Uterus (tissue), 4 donors: ENCODE data around the gene LNP1. TPM values are rescaled to one million over a fixed set of nuclear protein-coding genes. Genes with fewer than 3 reads are reported as not detected.
"Not testable (repeated sequence)": the region's sequence is repeated elsewhere in the genome, so short reads cannot be mapped to it uniquely, and the experiment has no call there.

Experiments used
- DNase-seq, 2 donors: peaks; one replicate each; pipeline ENCODE4 v3.0.0-alpha.2; 2019 to 2020
- H3K27ac ChIP-seq, 2 donors: fragments of 200-600 bp; sonication (generic); 1 replicate in 1 of 2; 2 replicates in 1 of 2; pipeline ENCODE4 v1.5.1; 2016 to 2018
- H3K27me3 ChIP-seq, 2 donors: fragments of 200-600 bp; sonication (generic); one replicate each; pipeline ENCODE4 v1.5.1; 2018 to 2019; ENCODE audit warnings: control low read depth in 1 of 2
- H3K36me3 ChIP-seq, 2 donors: fragments of 200-600 bp; sonication (generic); one replicate each; pipeline ENCODE4 v1.5.1; 2019; ENCODE audit warnings: control low read depth in 1 of 2
- H3K4me1 ChIP-seq, 2 donors: fragments of 200-600 bp; sonication (generic); one replicate each; pipeline ENCODE4 v1.5.1; 2018 to 2019; ENCODE audit warnings: control low read depth in 1 of 2
- H3K4me3 ChIP-seq, 2 donors: fragments of 200-600 bp; sonication (generic); 1 replicate in 1 of 2; 2 replicates in 1 of 2; pipeline ENCODE4 v1.5.1; 2018 to 2019; ENCODE audit warnings: mild to moderate bottlenecking in 1 of 2
- H3K9me3 ChIP-seq, 2 donors: fragments of 200-600 bp; sonication (generic); one replicate each; pipeline ENCODE4 v1.5.1; 2019; ENCODE audit warnings: control low read depth in 1 of 2
- POLR2A ChIP-seq, 2 donors: fragments of 450-650 bp; IDR thresholded peaks; one replicate each; pipeline ENCODE4 v1.6.1; 2016; ENCODE audit warnings: antibody characterized with exemption in 2 of 2, mild to moderate bottlenecking in 1 of 2, moderate library complexity in 1 of 2
- intact Hi-C: fragments of 100-400 bp; cut with DNase I; formaldehyde crosslinking; loops from one replicate; pipeline ENCODE4 v1.15.1; 2023; ENCODE audit warnings: low total_unique reads
- total RNA-seq, 4 donors: library from RNA; depleted of rRNA in 3 of 4; stranded (reverse); fragments of >200 nt in 3 of 4; gene quantifications; one replicate each; pipeline versions ENCODE4 v1.1.0 to v1.2.4, GENCODE V29; 2014 to 2023
- TF ChIP-seq, protein P1 (sequence below), 4 experiments: fragments of 200-600 bp in 2 of 4; fragments of 450-650 bp in 2 of 4; sonication (generic) in 2 of 4; IDR thresholded peaks; one replicate each; pipeline ENCODE4 v1.5.1; 2016 to 2019; ENCODE audit warnings: antibody characterized with exemption in 4 of 4, mild to moderate bottlenecking in 2 of 4, moderate library complexity in 1 of 4
- donor health status: DM: yes; HTN: yes; CAD: no.

Gene LNP1
- total RNA-seq, 4 donors from 2014 or later, result 1.3 to 12.9 (median 4.4) TPM; not detected in 1

DNA sequence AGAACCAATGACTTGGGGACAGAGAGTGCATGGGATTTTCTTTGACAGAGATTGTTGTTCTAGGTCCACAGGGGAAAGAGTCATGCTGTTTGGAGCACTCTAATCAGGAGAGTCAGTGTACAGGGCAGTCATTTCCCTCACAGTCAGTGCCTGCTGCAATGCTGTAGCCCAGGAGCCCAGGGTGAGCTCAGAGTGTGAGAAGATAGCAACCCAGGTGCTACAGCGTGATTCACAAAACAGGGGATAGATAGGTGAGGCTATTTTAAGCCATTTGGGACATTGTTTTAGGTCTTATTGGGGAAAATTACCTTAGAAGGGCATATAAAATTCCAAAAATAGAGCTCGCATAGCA is 37.3 kb downstream of the LNP1 start:
- no peak overlapping the region for H3K27ac ChIP-seq
- no peaks in the 10 kb centered on the region for H3K27me3 ChIP-seq
- intact Hi-C loops, result no loop called here
- H3K9me3 ChIP-seq, result no peaks in the 10 kb centered on the region
- no peak for TF ChIP-seq POLR2A (IDR thresholded peaks at IDR 0.05)
- TF ChIP-seq, protein P1, sequence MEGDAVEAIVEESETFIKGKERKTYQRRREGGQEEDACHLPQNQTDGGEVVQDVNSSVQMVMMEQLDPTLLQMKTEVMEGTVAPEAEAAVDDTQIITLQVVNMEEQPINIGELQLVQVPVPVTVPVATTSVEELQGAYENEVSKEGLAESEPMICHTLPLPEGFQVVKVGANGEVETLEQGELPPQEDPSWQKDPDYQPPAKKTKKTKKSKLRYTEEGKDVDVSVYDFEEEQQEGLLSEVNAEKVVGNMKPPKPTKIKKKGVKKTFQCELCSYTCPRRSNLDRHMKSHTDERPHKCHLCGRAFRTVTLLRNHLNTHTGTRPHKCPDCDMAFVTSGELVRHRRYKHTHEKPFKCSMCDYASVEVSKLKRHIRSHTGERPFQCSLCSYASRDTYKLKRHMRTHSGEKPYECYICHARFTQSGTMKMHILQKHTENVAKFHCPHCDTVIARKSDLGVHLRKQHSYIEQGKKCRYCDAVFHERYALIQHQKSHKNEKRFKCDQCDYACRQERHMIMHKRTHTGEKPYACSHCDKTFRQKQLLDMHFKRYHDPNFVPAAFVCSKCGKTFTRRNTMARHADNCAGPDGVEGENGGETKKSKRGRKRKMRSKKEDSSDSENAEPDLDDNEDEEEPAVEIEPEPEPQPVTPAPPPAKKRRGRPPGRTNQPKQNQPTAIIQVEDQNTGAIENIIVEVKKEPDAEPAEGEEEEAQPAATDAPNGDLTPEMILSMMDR (IDR thresholded peaks at IDR 0.05), result no peak
- no peak for DNase-seq
- H3K36me3 ChIP-seq, result no peaks in the 10 kb centered on the region
- no peaks in the 10 kb centered on the region for H3K4me1 ChIP-seq
- no peak overlapping the region for H3K4me3 ChIP-seq

DNA sequence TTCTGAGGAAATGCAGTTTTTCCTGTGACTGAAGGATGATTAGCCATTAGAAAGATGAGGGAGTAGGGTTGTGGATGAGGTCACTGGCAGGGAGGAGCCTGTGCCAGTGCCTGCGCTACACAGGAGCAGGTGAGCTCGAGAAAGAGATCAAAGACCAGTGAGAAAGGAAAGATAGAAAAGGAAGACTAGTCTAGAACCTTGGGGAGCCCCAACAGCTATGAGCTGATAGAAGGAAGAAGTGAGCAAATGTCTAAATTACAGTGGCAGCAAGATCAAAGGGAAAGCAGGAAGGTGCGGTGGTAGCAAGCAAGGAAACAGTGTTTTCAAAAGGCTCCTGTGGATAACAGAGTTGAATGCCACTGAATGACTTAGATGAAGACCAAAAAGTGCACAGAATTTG is 39.6 kb downstream of the LNP1 start:
- intact Hi-C loops, result no loop called here
- TF ChIP-seq, protein P1 (IDR thresholded peaks at IDR 0.05), result no peak
- TF ChIP-seq POLR2A (IDR thresholded peaks at IDR 0.05), result no peak
- Histone ChIP-seq H3K27ac (no peak overlapping the region), H3K4me1 (no peaks in the 10 kb centered on the region), H3K4me3 (no peak overlapping the region), H3K36me3 (no peaks in the 10 kb centered on the region), H3K9me3 (no peaks in the 10 kb centered on the region), H3K27me3 (no peaks in the 10 kb centered on the region)
- no peak for DNase-seq

DNA sequence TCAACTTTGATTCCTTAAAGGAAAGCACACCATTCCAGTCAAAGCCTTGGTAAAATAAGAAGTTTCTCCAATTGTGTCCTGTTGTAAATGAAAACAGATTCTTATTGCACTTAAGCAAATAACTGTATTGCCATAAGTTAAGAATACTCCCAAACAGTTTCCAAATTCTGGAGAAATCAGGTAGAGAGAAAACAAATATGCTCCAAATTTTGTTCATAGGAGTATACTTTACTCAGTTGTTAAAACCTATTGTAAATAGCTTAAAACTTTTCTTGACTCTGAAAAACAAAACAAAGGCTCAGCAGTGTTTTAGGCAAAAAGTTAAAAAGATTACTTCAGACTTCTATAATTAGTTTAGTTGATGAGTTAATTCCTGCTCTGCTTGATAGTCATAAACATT is 42.4 kb downstream of the LNP1 start:
- intact Hi-C loops, result no loop called here
- Histone ChIP-seq H3K36me3 (no peaks in the 10 kb centered on the region), H3K27me3 (no peaks in the 10 kb centered on the region), H3K9me3 (no peaks in the 10 kb centered on the region), H3K4me3 (no peak overlapping the region), H3K27ac (no peak overlapping the region), H3K4me1 (no peaks in the 10 kb centered on the region)
- no peak for DNase-seq
- TF ChIP-seq, protein P1 (IDR thresholded peaks at IDR 0.05), result no peak
- TF ChIP-seq POLR2A (IDR thresholded peaks at IDR 0.05), result no peak

DNA sequence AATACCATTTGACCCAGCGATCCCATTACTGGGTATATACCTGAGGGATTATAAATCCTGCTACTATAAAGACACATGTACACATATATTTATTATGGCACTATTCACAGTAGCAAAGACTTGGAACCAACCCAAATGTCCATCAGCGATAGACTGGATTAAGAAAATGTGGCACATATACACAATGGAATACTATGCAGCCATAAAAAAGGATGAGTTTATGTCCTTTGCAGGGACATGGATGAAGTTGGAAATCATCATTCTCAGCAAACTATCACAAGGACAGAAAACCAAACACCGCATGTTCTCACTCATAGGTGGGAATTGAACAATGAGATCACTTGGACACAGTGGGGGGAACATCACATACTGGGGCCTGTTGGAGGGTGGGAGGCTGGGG is 45.7 kb downstream of the LNP1 start:
- H3K27me3 ChIP-seq, H3K4me1 ChIP-seq, intact Hi-C loops, DNase-seq, H3K36me3 ChIP-seq, H3K4me3 ChIP-seq, H3K9me3 ChIP-seq, H3K27ac ChIP-seq: not testable (repeated sequence)

DNA sequence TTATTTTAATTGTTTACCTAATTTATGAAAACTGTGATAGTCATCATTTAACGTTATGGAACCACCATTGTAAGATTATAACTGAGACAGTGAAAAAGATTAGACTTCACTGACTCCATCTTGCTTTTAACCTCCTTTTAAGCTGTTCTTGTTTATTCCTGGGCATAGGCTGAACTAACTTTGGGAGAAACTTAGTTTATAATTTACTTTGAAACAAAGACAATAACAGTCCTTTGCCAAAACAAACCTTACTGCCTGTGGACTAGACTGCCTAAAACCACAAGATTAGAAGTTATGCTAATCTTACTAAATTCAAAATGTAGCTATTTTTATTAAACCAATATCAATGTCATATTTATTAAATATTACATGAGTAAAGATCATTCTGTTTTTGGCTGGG is 46.7 kb downstream of the LNP1 start:
- intact Hi-C loops, result no loop called here
- H3K4me3 ChIP-seq, result no peak overlapping the region
- no peak for TF ChIP-seq POLR2A (IDR thresholded peaks at IDR 0.05)
- TF ChIP-seq, protein P1 (IDR thresholded peaks at IDR 0.05), result no peak

DNA sequence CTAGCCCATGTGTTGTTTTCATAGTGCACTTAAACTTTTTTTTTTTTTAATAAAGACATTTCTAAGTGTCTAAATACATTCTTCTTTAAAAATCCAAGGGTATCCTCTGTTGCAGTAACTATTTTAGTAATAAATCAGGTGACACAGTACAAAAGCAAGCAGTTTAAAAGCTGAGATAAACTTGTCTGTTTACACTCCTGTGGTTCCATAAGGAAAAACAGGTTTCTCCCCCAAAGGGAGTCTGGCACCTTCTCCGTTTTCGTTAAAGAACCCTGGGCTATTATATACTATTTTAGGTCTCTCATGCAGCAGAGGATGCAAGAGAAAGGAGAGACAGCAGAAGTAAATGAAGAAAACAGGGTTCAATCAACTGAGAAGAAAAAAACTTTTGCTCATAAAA is 47.9 kb downstream of the LNP1 start:
- H3K36me3 ChIP-seq, result no peaks in the 10 kb centered on the region
- DNase-seq, result no peak
- H3K9me3 ChIP-seq, result no peaks in the 10 kb centered on the region
- no peaks in the 10 kb centered on the region for H3K27me3 ChIP-seq
- H3K4me3 ChIP-seq, result no peak overlapping the region
- intact Hi-C loops, result no loop called here
- TF ChIP-seq POLR2A (IDR thresholded peaks at IDR 0.05), result no peak
- TF ChIP-seq, protein P1 (IDR thresholded peaks at IDR 0.05), result no peak
- no peak overlapping the region for H3K27ac ChIP-seq
- no peaks in the 10 kb centered on the region for H3K4me1 ChIP-seq

More for the DNA sequence above, 46.7 kb downstream of the LNP1 start:
- Histone ChIP-seq H3K4me1 (no peaks in the 10 kb centered on the region), H3K27ac (no peak overlapping the region), H3K27me3 (no peaks in the 10 kb centered on the region), H3K36me3 (no peaks in the 10 kb centered on the region), H3K9me3 (no peaks in the 10 kb centered on the region)
- DNase-seq, result no peak
